SK-N-SH (cell line): ENCODE data around the gene ANKRD9.

Experiments
- EP300 ChIP-seq, 2 experiments: IDR thresholded peaks; 2 replicates each; pipeline versions ENCODE4 v1.4.0 to v1.6.1; 2012; ENCODE audit warnings: borderline replicate concordance in 1 of 2, low read depth in 1 of 2, low read length in 1 of 2
- FOXM1 ChIP-seq: IDR thresholded peaks from 2 replicates; pipeline ENCODE4 v1.4.0; 2012; ENCODE audit warnings: low read depth, mild to moderate bottlenecking
- MAX ChIP-seq: IDR thresholded peaks from 2 replicates; pipeline ENCODE4 v1.4.0; 2012; ENCODE audit warnings: low read depth
- MXI1 ChIP-seq: IDR thresholded peaks from 2 replicates; pipeline ENCODE4 v1.6.1; 2012; ENCODE audit warnings: mild to moderate bottlenecking, low read depth, low read length, improper control_type of control experiment
- NFIC ChIP-seq: IDR thresholded peaks from 2 replicates; pipeline ENCODE4 v1.4.0; 2012; ENCODE audit warnings: borderline replicate concordance
- NRF1 ChIP-seq: IDR thresholded peaks from 2 replicates; pipeline ENCODE4 v1.6.1; 2012; ENCODE audit warnings: low read depth, mild to moderate bottlenecking, low read length
- POLR2AphosphoS5 ChIP-seq: IDR thresholded peaks from 2 replicates; pipeline ENCODE4 v1.6.1; 2012; ENCODE audit warnings: low read depth, low read length
- RXRA ChIP-seq: IDR thresholded peaks from 2 replicates; pipeline ENCODE4 v1.4.0; 2012; ENCODE audit warnings: low read depth, mild to moderate bottlenecking, borderline replicate concordance
- SIN3A ChIP-seq: IDR thresholded peaks from 2 replicates; pipeline ENCODE4 v1.6.1; 2012; ENCODE audit warnings: low read depth, mild to moderate bottlenecking, low read length, moderate library complexity, borderline replicate concordance
- USF1 ChIP-seq: IDR thresholded peaks from 2 replicates; pipeline ENCODE4 v1.4.0; 2012; ENCODE audit warnings: low read depth, borderline replicate concordance
- YY1 ChIP-seq: IDR thresholded peaks from 2 replicates; pipeline ENCODE4 v1.4.0; 2012; ENCODE audit warnings: low read depth, mild to moderate bottlenecking
- TF ChIP-seq, protein P1 (sequence below): fragments of 200-600 bp; sonication (generic); IDR thresholded peaks from 2 replicates; pipeline ENCODE4 v1.6.1; 2017; ENCODE audit warnings: antibody characterized with exemption, mild to moderate bottlenecking, moderate library complexity
- TF ChIP-seq, protein P2 (sequence below): IDR thresholded peaks from 2 replicates; pipeline ENCODE4 v1.6.1; 2012; ENCODE audit warnings: mild to moderate bottlenecking, low read depth, low read length, moderate library complexity

GRCh38 chr14:102514987-102515733 is 5.6 kb upstream of the ANKRD9 start:
- no peak for TF ChIP-seq SIN3A
- TF ChIP-seq, protein P1, sequence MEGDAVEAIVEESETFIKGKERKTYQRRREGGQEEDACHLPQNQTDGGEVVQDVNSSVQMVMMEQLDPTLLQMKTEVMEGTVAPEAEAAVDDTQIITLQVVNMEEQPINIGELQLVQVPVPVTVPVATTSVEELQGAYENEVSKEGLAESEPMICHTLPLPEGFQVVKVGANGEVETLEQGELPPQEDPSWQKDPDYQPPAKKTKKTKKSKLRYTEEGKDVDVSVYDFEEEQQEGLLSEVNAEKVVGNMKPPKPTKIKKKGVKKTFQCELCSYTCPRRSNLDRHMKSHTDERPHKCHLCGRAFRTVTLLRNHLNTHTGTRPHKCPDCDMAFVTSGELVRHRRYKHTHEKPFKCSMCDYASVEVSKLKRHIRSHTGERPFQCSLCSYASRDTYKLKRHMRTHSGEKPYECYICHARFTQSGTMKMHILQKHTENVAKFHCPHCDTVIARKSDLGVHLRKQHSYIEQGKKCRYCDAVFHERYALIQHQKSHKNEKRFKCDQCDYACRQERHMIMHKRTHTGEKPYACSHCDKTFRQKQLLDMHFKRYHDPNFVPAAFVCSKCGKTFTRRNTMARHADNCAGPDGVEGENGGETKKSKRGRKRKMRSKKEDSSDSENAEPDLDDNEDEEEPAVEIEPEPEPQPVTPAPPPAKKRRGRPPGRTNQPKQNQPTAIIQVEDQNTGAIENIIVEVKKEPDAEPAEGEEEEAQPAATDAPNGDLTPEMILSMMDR: no peak
- no peak for TF ChIP-seq MAX
- TF ChIP-seq POLR2AphosphoS5: no peak
- TF ChIP-seq NRF1: no peak
- no peak for TF ChIP-seq MXI1
- TF ChIP-seq NFIC: no peak
- TF ChIP-seq, protein P2, sequence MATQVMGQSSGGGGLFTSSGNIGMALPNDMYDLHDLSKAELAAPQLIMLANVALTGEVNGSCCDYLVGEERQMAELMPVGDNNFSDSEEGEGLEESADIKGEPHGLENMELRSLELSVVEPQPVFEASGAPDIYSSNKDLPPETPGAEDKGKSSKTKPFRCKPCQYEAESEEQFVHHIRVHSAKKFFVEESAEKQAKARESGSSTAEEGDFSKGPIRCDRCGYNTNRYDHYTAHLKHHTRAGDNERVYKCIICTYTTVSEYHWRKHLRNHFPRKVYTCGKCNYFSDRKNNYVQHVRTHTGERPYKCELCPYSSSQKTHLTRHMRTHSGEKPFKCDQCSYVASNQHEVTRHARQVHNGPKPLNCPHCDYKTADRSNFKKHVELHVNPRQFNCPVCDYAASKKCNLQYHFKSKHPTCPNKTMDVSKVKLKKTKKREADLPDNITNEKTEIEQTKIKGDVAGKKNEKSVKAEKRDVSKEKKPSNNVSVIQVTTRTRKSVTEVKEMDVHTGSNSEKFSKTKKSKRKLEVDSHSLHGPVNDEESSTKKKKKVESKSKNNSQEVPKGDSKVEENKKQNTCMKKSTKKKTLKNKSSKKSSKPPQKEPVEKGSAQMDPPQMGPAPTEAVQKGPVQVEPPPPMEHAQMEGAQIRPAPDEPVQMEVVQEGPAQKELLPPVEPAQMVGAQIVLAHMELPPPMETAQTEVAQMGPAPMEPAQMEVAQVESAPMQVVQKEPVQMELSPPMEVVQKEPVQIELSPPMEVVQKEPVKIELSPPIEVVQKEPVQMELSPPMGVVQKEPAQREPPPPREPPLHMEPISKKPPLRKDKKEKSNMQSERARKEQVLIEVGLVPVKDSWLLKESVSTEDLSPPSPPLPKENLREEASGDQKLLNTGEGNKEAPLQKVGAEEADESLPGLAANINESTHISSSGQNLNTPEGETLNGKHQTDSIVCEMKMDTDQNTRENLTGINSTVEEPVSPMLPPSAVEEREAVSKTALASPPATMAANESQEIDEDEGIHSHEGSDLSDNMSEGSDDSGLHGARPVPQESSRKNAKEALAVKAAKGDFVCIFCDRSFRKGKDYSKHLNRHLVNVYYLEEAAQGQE: no peak
- no peak for TF ChIP-seq FOXM1
- no peak for TF ChIP-seq EP300 (IDR thresholded peaks at IDR 0.05; ENCODE audit: borderline replicate concordance in 1 of 2, low read depth in 1 of 2, low read length in 1 of 2)
- no peak for TF ChIP-seq RXRA
- no peak for TF ChIP-seq USF1
- no peak for TF ChIP-seq YY1
